Body of pancreas (tissue), 4 donors: ENCODE measurements around the gene TRPM3.

Source experiments
- CTCF ChIP-seq, 7 experiments: fragments of 450-650 bp in 4 of 7; fragments of 200-600 bp in 3 of 7; sonication (generic) in 3 of 7; IDR thresholded peaks; one replicate each; pipeline ENCODE4 v1.5.1; 2016 to 2019; ENCODE audit warnings: antibody characterized with exemption in 7 of 7
- POLR2A ChIP-seq, 3 donors: fragments of 450-650 bp; IDR thresholded peaks; one replicate each; pipeline ENCODE4 v1.6.1; 2016; ENCODE audit warnings: antibody characterized with exemption in 3 of 3, mild to moderate bottlenecking in 2 of 3

- TF ChIP-seq CTCF (IDR thresholded peaks at IDR 0.05) = no peak
- TF ChIP-seq POLR2A (IDR thresholded peaks at IDR 0.05) = no peak
These were observed 616.6 kb downstream of the TRPM3 start for GRCh38 chr9:70504834-70505233.
